ENCODE data around the gene FAF1. TPM values are rescaled to one million over a fixed set of nuclear protein-coding genes. Genes with fewer than 3 reads are reported as not detected.

FAF1 gene
- total and polyA plus RNA-seq, 9 of the 15 experiments (the other 6 are each of a cell fraction or from before 2014, with no cell fraction given): 48.7 to 225 (median 118) TPM

GRCh38 chr1:50454911-50455310, 505.2 kb downstream of the FAF1 start:
- 59% methylated on average over 1 of the region's 1 CpG for WGBS (ENCODE audit: insufficient coverage, low coverage, missing lambda C conversion rate)
- CTCF ChIA-PET (ENCODE audit: low intra/inter-chr PET ratio): no interaction called here
- no peak for TF ChIP-seq SIRT6 (IDR thresholded peaks at IDR 0.05; ENCODE audit: low read depth, low read length)
- no peak for TF ChIP-seq RFX5 (IDR thresholded peaks at IDR 0.05; ENCODE audit: low read depth, low read length)
- TF ChIP-seq ZC3H4 (CRISPR knock-in tag; IDR thresholded peaks at IDR 0.05; ENCODE audit: borderline replicate concordance): no peak
- no peak for TF ChIP-seq ZFP1 (CRISPR knock-in tag; IDR thresholded peaks at IDR 0.05)
- TF ChIP-seq RBM34 (IDR thresholded peaks at IDR 0.05; ENCODE audit: borderline replicate concordance, insufficient read depth, low read length): no peak
- TF ChIP-seq RBFOX2 (IDR thresholded peaks at IDR 0.05; ENCODE audit: low read depth, low read length): no peak
- TF ChIP-seq MGA (IDR thresholded peaks at IDR 0.05): no peak
- no peak for TF ChIP-seq LARP7 (IDR thresholded peaks at IDR 0.05)
- TF ChIP-seq NCOA4 (IDR thresholded peaks at IDR 0.05; ENCODE audit: partially characterized antibody): no peak
- TF ChIP-seq U2AF1 (optimal IDR thresholded peaks at IDR 0.05; ENCODE audit: low read depth, low read length): no peak
- TF ChIP-seq PHTF2 (CRISPR knock-in tag; IDR thresholded peaks at IDR 0.05): no peak
- no peak for TF ChIP-seq ZNF165 (CRISPR knock-in tag; IDR thresholded peaks at IDR 0.05; ENCODE audit: borderline replicate concordance)
- no peak for TF ChIP-seq HMG20A (CRISPR knock-in tag; conservative IDR thresholded peaks at IDR 0.05)
- TF ChIP-seq EGR1 (conservative IDR thresholded peaks at IDR 0.05): no peak

More at GRCh38 chr1:50454911-50455310, 505.2 kb downstream of the FAF1 start:
- peaks cover 41% of the 10 kb centered on the region for H3K36me3 ChIP-seq (ENCODE audit: control insufficient read depth, insufficient read depth, low read length)
- H2AFZ ChIP-seq (ENCODE audit: low read depth, low read length): no peak overlapping the region
- no peak overlapping the region for H3K27ac ChIP-seq (ENCODE audit: extremely low read depth, low read depth, low read length)
- H3K9me1 ChIP-seq (ENCODE audit: control insufficient read depth, insufficient read depth, low read length): no peaks in the 10 kb centered on the region
- no peaks in the 10 kb centered on the region for H3K27me3 ChIP-seq (ENCODE audit: control insufficient read depth in 2 of 2, insufficient read depth in 2 of 2, low read length in 2 of 2)
- in situ Hi-C loops (cut with MboI) (no loop called here), intact Hi-C loops (cut with micrococcal nuclease) (no loop called here)
- no peak overlapping the region for H3K4me2 ChIP-seq (ENCODE audit: insufficient read depth, low read length)
- POLR2A ChIA-PET: interaction anchor here (1.4 kb wide), 1 partner anchor 11 kb away, joined by 6 read pairs; no protein-coding TSS in a partner anchor
- ATAC-seq (no peak), DNase-seq (ENCODE audit: extremely low read depth in 1 of 4, low spot score in 3 of 4) (no peak), FAIRE-seq (no peak)
- H3K9ac ChIP-seq (ENCODE audit: insufficient read depth in 1 of 2, low read depth in 2 of 2, low read length in 2 of 2): no peak overlapping the region
- no peaks in the 10 kb centered on the region for H3K4me1 ChIP-seq (replicated peaks in 1 of 2; ENCODE audit: control insufficient read depth in 2 of 2, insufficient read depth in 2 of 2, low read length in 2 of 2)
- no peaks in the 10 kb centered on the region for H3K79me2 ChIP-seq (ENCODE audit: control insufficient read depth, insufficient read depth, low read length)
- H3K4me3 ChIP-seq: no peak overlapping the region
- H3K9me3 ChIP-seq (replicated peaks; ENCODE audit: control insufficient read depth, insufficient read depth, low read depth, low read length): no peaks in the 10 kb centered on the region
- H4K20me1 ChIP-seq (replicated peaks; ENCODE audit: control insufficient read depth, insufficient read depth, low read length): no peaks in the 10 kb centered on the region
- no TSS peak for BruUV-seq (replicated peaks)

Data from K562 (cell line).